NCI-H128 (cell line): ENCODE data around the gene WDR72.

Experiments used
- DNase-seq: peaks from one replicate; lab custom pipeline; 2025; ENCODE audit not compliant: unreplicated experiment; lab: John Stamatoyannopoulos, UW

WDR72 gene

DNA sequence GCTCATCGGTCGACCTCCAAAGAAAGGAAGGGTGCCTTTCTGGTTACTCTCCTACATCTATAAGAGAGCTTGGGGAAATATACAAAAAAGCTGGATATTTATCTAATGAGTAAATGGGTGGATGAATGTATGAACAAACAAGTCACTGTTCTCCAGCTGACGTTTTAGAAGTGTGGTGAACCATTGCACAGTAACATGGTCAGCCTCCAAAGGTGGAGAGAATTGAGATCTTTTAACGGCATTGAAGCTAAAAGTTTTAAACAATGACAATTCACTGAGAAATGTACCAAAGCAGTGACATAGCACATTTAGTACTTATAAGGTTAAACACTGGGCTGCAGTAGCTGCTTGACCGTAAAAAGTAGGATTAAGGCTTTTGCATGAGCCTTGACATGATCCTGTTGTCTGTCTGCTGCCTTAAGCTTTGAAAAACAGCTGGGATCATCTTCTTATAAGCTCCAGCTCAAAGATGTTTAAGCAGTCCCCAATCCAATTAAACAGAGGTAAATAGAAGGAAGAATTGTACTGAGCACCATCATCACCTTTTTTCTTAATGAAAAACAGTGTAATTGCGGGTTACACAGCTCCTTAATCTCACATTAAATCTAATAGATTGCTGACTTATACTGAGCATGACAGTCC, 222.9 kb downstream of the WDR72 start:
- no peak for DNase-seq

- DNase-seq = no peak
These were observed 223.6 kb downstream of the WDR72 start for GRCh38 chr15:53535886-53536285.

- DNase-seq = no peak
These were observed 225.2 kb downstream of the WDR72 start for GRCh38 chr15:53534105-53534839.

GRCh38 chr15:53530761-53531160, 228.7 kb downstream of the WDR72 start:
- DNase-seq = no peak

DNA sequence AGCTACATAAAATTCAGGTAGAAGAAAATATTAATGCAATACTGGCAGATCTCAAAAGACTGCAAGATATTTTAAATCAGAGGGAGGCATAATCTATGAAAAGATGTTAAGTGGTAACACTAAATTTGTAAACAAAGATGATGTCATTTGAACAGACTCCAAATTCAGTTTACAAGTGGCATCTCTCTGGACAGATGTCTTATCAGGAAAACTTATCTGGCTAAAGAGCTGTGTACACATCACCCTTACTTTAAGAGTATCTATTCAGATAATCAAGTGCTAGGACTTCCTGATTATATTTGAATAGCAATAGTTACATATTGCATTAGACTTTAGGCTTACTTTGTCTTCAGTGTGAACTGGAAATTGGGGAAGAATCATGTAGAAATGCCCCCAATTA, 231.5 kb downstream of the WDR72 start:
- no peak for DNase-seq

GRCh38 chr15:53525894-53526293, 233.6 kb downstream of the WDR72 start:
- no peak for DNase-seq

- peak; percentile 43 for DNase-seq
These were observed 236.5 kb downstream of the WDR72 start for GRCh38 chr15:53522991-53523390.

DNA sequence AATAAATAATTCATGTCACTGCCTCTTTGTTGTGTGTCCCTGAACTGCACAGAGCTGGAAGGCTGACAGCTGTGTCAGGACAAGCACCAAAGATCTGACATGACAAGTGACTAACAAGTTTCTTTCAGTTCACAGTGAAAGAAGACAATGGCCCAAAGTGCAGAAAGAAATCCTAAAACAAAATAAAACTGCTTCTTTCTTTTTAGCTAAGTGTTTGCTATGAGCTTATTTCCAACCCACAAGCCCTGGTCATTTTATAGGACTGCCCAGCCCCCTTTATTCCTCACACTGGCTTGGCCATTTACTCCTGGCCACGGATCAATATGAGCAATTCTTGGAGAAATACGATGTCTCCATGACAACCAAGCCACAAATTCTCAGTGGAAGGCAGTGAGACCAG, 238.5 kb downstream of the WDR72 start:
- DNase-seq = no peak

- DNase-seq = no peak
These were observed 246.0 kb downstream of the WDR72 start for GRCh38 chr15:53513431-53513830.

DNA sequence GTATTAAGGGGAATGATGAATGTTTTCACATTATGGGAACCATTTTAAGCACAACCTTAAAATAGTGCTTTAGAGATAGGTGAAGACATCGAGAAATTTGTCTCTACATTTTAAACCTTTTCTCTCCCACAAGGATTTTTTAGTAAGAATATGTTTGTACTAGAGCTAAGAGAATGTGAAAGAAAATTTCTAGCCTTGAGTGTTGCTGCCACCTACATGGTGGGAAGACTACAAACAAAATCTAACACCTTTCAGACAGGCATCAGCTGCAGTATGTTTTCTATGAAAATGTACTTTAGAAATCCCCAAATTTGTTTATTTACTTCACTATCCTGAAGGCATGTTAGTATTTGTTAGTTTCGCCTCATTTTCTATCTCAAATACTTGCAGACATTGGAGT, 247.4 kb downstream of the WDR72 start:
- no peak for DNase-seq

DNA sequence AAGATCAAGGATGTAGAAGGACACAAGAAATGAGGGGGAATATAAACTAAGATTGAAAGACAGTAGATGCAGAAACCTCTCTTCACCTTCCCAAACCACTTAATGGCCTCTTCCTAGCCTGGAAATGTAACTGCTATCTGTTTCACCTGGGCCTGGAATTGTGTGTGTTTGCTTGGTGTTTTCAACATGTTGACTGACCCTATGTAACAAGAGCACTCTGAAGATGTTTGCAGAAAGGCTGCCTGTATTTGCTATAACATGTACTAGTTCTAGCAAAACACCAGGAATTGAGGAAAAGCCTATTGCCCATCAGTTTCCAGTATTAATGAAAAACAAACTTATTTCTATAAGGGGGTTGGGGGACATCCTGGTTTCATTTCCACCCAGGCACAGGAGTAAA, 248.3 kb downstream of the WDR72 start:
- DNase-seq = no peak

DNA sequence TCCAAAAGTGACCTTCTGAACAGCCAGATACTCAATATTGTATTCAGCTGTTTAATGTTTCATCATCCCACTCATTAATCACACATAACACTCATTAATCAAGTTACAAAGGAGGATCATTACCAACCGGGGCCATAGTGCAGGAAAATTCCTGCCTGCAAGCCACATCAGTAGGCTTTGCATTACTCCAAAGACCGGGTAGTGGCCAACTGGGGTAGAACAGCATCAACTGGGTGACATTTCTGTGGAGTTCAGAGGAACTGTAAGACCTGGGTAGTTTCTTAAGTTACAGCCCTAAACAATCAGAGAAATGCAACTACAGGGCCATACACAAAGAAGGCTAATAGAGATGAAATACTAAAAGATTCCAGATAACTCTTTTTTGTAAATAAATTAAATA, 253.1 kb downstream of the WDR72 start:
- DNase-seq = no peak

GRCh38 chr15:53498996-53499395, 260.5 kb downstream of the WDR72 start:
- no peak for DNase-seq

GRCh38 chr15:53490341-53490740, 269.1 kb downstream of the WDR72 start:
- DNase-seq = no peak

DNA sequence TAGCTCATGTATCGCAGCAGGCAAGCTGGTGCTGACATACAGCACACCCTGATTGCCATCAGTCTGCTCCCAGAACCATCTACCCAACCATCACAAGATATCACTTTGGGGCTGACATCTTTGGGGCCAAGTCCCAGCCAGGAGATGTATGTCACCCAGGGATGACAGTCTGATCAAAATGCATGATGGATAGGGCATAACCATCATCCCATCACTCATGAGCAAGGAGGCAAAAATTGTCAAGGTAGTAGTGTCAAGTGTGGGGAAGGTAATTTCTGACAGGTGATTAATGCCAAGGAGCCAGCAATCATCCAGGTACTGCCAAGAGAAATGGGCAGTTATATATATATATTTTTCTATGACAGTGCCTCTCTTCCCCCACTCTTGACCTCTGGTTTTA, 277.4 kb downstream of the WDR72 start:
- no peak for DNase-seq

GRCh38 chr15:53477981-53478766, 281.3 kb downstream of the WDR72 start:
- no peak for DNase-seq

- no peak for DNase-seq
These were observed 285.6 kb downstream of the WDR72 start for GRCh38 chr15:53473886-53474285.

GRCh38 chr15:53473435-53473834, 286.0 kb downstream of the WDR72 start:
- DNase-seq = no peak

DNA sequence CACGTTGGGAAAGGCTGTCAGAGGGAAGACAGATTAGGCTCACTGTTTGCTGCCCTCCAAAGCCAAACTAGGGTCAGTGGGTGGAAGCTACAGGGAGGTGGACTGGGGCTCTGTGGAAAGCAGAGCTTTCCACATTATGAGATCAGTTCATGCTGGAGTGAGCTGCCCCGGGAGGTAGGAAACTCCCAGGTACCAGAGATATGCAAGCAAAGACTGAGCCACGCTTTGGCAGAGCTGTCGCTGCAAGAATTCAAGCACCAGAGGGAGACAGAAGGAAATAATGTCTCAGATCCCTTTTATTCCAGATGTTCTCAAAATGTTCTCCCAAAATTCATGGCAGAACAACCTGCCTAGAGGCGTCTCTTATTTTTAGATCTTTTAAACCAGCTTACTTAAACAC, 286.6 kb downstream of the WDR72 start:
- DNase-seq = no peak

DNA sequence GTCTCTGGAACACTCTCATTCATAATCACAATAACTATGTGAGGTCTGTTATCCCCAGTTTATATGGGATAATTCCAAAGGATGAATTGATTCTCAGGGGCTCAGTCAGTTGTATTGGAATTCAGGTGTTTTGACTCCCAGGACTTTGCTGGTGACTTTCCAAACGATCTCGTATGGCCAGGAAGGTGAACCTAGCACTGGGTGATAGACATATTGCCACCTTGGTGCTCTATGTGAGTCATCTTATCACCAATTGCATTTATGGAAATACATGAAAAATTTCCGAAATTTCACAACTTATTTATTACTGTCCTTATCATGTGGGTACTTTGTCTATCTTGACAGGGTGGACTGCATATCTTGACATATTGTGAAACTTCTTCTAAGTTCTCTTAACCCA, 287.3 kb downstream of the WDR72 start:
- no peak for DNase-seq

GRCh38 chr15:53470743-53471142, 288.7 kb downstream of the WDR72 start:
- DNase-seq = no peak

DNA sequence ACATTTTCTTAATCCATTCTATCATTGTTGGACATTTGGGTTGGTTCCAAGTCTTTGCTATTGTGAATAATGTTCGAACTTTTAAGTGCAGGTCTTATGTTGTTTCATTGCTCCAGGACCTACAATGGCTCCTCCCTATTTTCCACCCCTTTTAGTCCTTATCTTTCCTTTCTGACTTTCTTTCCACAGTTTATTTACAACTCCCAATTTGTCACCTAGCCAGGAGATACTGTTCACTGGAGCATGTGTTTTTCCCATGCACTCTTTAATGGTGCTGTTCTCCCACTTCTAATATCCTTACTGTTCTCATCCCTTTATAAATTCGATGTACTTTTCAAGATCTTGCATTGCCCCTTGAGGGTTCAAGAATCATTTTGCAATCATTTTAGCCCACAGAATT, 290.0 kb downstream of the WDR72 start:
- DNase-seq = no peak
